Spinal cord (tissue), 10 donors: ENCODE results near the gene POLE3. TPM values are rescaled to one million over a fixed set of nuclear protein-coding genes. Genes with fewer than 3 reads are reported as not detected.

Source experiments
- DNase-seq, 6 donors: peaks; one replicate each; pipeline versions ENCODE4 v3.0.0 to v3.0.0-alpha.2; 2013 to 2015; ENCODE audit warnings: low spot score in 6 of 6, low read depth in 4 of 6
- H3K27ac ChIP-seq: one replicate; pipeline ENCODE4 v1.5.1; 2013; ENCODE audit warnings: low read depth, low read length, control low read depth
- H3K27me3 ChIP-seq: one replicate; pipeline ENCODE4 v1.6.1; 2013; ENCODE audit warnings: low read length; ENCODE audit not compliant: control insufficient read depth, insufficient read depth
- H3K36me3 ChIP-seq: one replicate; pipeline ENCODE4 v1.6.1; 2013; ENCODE audit warnings: low read length; ENCODE audit not compliant: control insufficient read depth, insufficient read depth
- H3K4me1 ChIP-seq: one replicate; pipeline ENCODE4 v1.6.1; 2013; ENCODE audit warnings: low read length; ENCODE audit not compliant: control insufficient read depth, insufficient read depth
- H3K4me3 ChIP-seq: one replicate; pipeline ENCODE4 v1.5.1; 2013; ENCODE audit warnings: low read depth, low read length, control low read depth
- H3K9me3 ChIP-seq: one replicate; pipeline ENCODE4 v1.6.1; 2013; ENCODE audit warnings: low read length; ENCODE audit not compliant: control insufficient read depth, insufficient read depth
- WGBS: methylation state at CpG from one replicate; pipeline ENCODE4 v1.1.5; 2013; ENCODE audit warnings: missing lambda C conversion rate; ENCODE audit not compliant: insufficient coverage; 5-methylcytosine and 5-hydroxymethylcytosine counted together
- polyA plus RNA-seq, 2 donors: library from polyadenylated mRNA; unstranded; fragments of 120-200 nt; gene quantifications; one replicate each; pipeline ENCODE4 v1.2.1, GENCODE V29; 2013; ENCODE audit not compliant: insufficient read length in 2 of 2
- total RNA-seq, 2 donors: library from RNA; depleted of rRNA in 1 of 2; stranded (reverse); fragments of 120-200 nt in 1 of 2; fragments of >200 nt in 1 of 2; gene quantifications; one replicate each; pipeline versions ENCODE4 v1.2.3 to v1.2.4, GENCODE V29; 2013 to 2014
- donor health status: healthy.

POLE3 gene
- total and polyA plus RNA-seq, 4 donors = 33.1 to 54.8 (median 48.2) TPM

- 74% methylated on average over 3 of the region's 4 CpGs for whole genome bisulfite sequencing
- H3K9me3 ChIP-seq = no peaks in the 10 kb centered on the region
- no peaks in the 10 kb centered on the region for H3K36me3 ChIP-seq
- DNase-seq = no peak
- no peak overlapping the region for H3K4me3 ChIP-seq
- H3K27me3 ChIP-seq = no peaks in the 10 kb centered on the region
- no peak overlapping the region for H3K27ac ChIP-seq
- no peaks in the 10 kb centered on the region for H3K4me1 ChIP-seq
These were observed 26.4 kb upstream of the POLE3 start for GRCh38 chr9:113436728-113437515.

GRCh38 chr9:113431191-113431590 lies 20.7 kb upstream of the POLE3 start:
- no peak for DNase-seq
- Histone ChIP-seq H3K4me1 (no peaks in the 10 kb centered on the region), H3K9me3 (no peaks in the 10 kb centered on the region), H3K27me3 (no peaks in the 10 kb centered on the region), H3K4me3 (no peak overlapping the region), H3K36me3 (no peaks in the 10 kb centered on the region), H3K27ac (no peak overlapping the region)

- WGBS = no CpG with 5 or more reads among the region's 1 CpG
- Histone ChIP-seq H3K9me3 (no peaks in the 10 kb centered on the region), H3K4me1 (peaks cover 3% of the 10 kb centered on the region), H3K36me3 (no peaks in the 10 kb centered on the region), H3K4me3 (no peak overlapping the region), H3K27ac (no peak overlapping the region), H3K27me3 (no peaks in the 10 kb centered on the region)
- DNase-seq = peak in 1 of 6 donors; percentile 8
These were observed 17.7 kb upstream of the POLE3 start for GRCh38 chr9:113428062-113428615.

GRCh38 chr9:113427629-113428028 lies 17.2 kb upstream of the POLE3 start:
- Histone ChIP-seq H3K9me3 (no peaks in the 10 kb centered on the region), H3K4me1 (peaks cover 3% of the 10 kb centered on the region), H3K27me3 (no peaks in the 10 kb centered on the region), H3K36me3 (no peaks in the 10 kb centered on the region), H3K4me3 (no peak overlapping the region), H3K27ac (no peak overlapping the region)
- WGBS = 100% methylated on average over 1 of the region's 2 CpGs
- DNase-seq = no peak

GRCh38 chr9:113426701-113427100 lies 16.2 kb upstream of the POLE3 start:
- Histone ChIP-seq H3K27ac (no peak overlapping the region), H3K9me3 (no peaks in the 10 kb centered on the region), H3K4me3 (no peak overlapping the region), H3K27me3 (no peaks in the 10 kb centered on the region), H3K36me3 (no peaks in the 10 kb centered on the region), H3K4me1 (peaks cover 3% of the 10 kb centered on the region)
- no peak for DNase-seq
- WGBS = no CpG with 5 or more reads among the region's 1 CpG

- 60% methylated on average over 1 of the region's 2 CpGs for WGBS
- no peak for DNase-seq
- Histone ChIP-seq H3K27me3 (no peaks in the 10 kb centered on the region), H3K4me3 (no peak overlapping the region), H3K27ac (no peak overlapping the region), H3K9me3 (no peaks in the 10 kb centered on the region), H3K36me3 (no peaks in the 10 kb centered on the region), H3K4me1 (peaks cover 3% of the 10 kb centered on the region)
These were observed 14.6 kb upstream of the POLE3 start for GRCh38 chr9:113425072-113425471.

GRCh38 chr9:113421726-113422125 lies 11.3 kb upstream of the POLE3 start:
- H3K27ac ChIP-seq = no peak overlapping the region
- peaks cover 3% of the 10 kb centered on the region for H3K4me1 ChIP-seq
- no peaks in the 10 kb centered on the region for H3K9me3 ChIP-seq
- no peak for DNase-seq
- no peaks in the 10 kb centered on the region for H3K36me3 ChIP-seq
- no peaks in the 10 kb centered on the region for H3K27me3 ChIP-seq
- no peak overlapping the region for H3K4me3 ChIP-seq
- no CpG with 5 or more reads among the region's 3 CpGs for WGBS

- H3K4me3 ChIP-seq = no peak overlapping the region
- 74% methylated on average over 3 of the region's 4 CpGs for WGBS
- no peak for DNase-seq
These were observed 6.9 kb upstream of the POLE3 start for GRCh38 chr9:113417370-113417769.

GRCh38 chr9:113416149-113416721 lies 5.8 kb upstream of the POLE3 start:
- Histone ChIP-seq H3K27ac (no peak overlapping the region), H3K4me1 (peaks cover 8% of the 10 kb centered on the region), H3K9me3 (no peaks in the 10 kb centered on the region), H3K27me3 (no peaks in the 10 kb centered on the region), H3K4me3 (no peak overlapping the region), H3K36me3 (no peaks in the 10 kb centered on the region)
- WGBS = 71% methylated on average over 3 of the region's 3 CpGs
- DNase-seq = no peak

More at GRCh38 chr9:113417370-113417769, 6.9 kb upstream of the POLE3 start:
- H3K4me1 ChIP-seq = no peaks in the 10 kb centered on the region
- no peaks in the 10 kb centered on the region for H3K9me3 ChIP-seq
- H3K27ac ChIP-seq = no peak overlapping the region
- no peaks in the 10 kb centered on the region for H3K27me3 ChIP-seq
- H3K36me3 ChIP-seq = no peaks in the 10 kb centered on the region

- WGBS = 0% methylated on average over 20 of the region's 20 CpGs
- peak in 1 of 6 donors; percentile 4 for DNase-seq
These were observed 630 bp downstream of the POLE3 start for GRCh38 chr9:113409883-113410206.

More at GRCh38 chr9:113409883-113410206, 630 bp downstream of the POLE3 start:
- Histone ChIP-seq H3K27me3 (no peaks in the 10 kb centered on the region), H3K4me1 (peaks cover 23% of the 10 kb centered on the region), H3K27ac (peak overlapping the region; percentile 99), H3K9me3 (no peaks in the 10 kb centered on the region), H3K36me3 (peaks cover 14% of the 10 kb centered on the region), H3K4me3 (peak overlapping the region; percentile 95)
